Uterus (tissue), 2 donors: ENCODE measurements around the gene LRPPRC.

ENCODE experiments used
- CTCF ChIP-seq, 4 experiments: fragments of 200-600 bp in 2 of 4; fragments of 450-650 bp in 2 of 4; sonication (generic) in 2 of 4; IDR thresholded peaks; one replicate each; pipeline ENCODE4 v1.5.1; 2016 to 2019; ENCODE audit warnings: antibody characterized with exemption in 4 of 4, mild to moderate bottlenecking in 2 of 4, moderate library complexity in 1 of 4
- POLR2A ChIP-seq, 2 donors: fragments of 450-650 bp; IDR thresholded peaks; one replicate each; pipeline ENCODE4 v1.6.1; 2016; ENCODE audit warnings: antibody characterized with exemption in 2 of 2, mild to moderate bottlenecking in 1 of 2, moderate library complexity in 1 of 2

GRCh38 chr2:43941359-43941758 lies 54.4 kb downstream of the LRPPRC start:
- TF ChIP-seq CTCF (IDR thresholded peaks at IDR 0.05) (no peak), POLR2A (IDR thresholded peaks at IDR 0.05) (no peak)
